ENCODE data around the gene CYB561. TPM values are rescaled to one million over a fixed set of nuclear protein-coding genes. Genes with fewer than 3 reads are reported as not detected.
A peak's percentile ranks its signal among the peaks of the same experiment; 100 is the strongest.

CYB561 gene
- total RNA-seq, 2 donors from 2014 or later, result 19.0 to 23.7 TPM

DNA sequence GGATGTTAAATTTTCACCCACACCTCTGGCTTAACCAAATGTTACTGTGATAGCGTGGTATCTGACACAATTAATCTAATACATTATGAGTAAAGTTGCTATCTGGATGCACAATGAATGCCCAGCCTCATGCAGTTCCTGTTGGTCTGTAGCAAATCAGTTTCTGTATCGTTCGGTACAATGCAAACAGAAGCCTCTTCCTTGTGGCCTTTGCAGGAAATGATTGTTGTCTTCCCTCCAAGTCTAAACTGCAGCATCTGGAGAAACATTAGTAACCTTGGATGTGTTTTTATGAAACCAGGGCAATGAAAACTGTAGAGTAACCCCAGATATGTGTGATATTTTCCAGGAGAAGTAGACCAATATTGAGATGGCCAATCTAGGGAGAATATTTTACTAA, 46.8 kb downstream of the CYB561 start:
- TF ChIP-seq, protein P1, sequence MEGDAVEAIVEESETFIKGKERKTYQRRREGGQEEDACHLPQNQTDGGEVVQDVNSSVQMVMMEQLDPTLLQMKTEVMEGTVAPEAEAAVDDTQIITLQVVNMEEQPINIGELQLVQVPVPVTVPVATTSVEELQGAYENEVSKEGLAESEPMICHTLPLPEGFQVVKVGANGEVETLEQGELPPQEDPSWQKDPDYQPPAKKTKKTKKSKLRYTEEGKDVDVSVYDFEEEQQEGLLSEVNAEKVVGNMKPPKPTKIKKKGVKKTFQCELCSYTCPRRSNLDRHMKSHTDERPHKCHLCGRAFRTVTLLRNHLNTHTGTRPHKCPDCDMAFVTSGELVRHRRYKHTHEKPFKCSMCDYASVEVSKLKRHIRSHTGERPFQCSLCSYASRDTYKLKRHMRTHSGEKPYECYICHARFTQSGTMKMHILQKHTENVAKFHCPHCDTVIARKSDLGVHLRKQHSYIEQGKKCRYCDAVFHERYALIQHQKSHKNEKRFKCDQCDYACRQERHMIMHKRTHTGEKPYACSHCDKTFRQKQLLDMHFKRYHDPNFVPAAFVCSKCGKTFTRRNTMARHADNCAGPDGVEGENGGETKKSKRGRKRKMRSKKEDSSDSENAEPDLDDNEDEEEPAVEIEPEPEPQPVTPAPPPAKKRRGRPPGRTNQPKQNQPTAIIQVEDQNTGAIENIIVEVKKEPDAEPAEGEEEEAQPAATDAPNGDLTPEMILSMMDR (IDR thresholded peaks at IDR 0.05), result no peak
- peaks cover 21 to 55% of the 10 kb centered on the region in 2 donors for H3K4me1 ChIP-seq (ENCODE audit: control insufficient read depth in 1 of 2, low read depth in 2 of 2)
- H3K36me3 ChIP-seq, result no peaks in the 10 kb centered on the region
- no peaks in the 10 kb centered on the region for H3K27me3 ChIP-seq (replicated peaks; ENCODE audit: insufficient read depth)
- DNase-seq (ENCODE audit: low spot score) (no peak), ATAC-seq (ENCODE audit: insufficient number of reproducible peaks, low FRiP score, low read depth) (no peak)
- no peak overlapping the region for H3K4me3 ChIP-seq
- H3K27ac ChIP-seq, result peak overlapping the region in 1 of 2 donors; percentile 28
- no peaks in the 10 kb centered on the region for H3K9me3 ChIP-seq

DNA sequence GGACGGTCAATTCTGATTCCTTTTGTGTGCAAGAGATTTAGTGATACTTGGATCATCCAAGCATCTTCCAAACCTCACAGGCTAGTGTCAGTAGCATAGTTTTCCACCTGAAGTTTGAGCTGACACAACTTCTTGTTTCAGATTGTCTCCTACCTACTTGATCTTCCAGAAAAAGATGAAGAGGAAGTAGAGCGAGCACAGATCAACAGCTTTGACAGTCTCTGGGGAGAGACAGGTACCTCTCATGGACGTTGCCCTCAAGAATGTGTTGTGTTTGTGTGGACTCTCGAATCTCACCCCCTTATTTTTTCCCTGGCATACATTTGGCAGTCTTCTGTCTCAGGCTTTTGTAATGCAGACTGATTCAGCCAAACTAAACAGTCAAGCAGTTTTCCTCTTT, 47.4 kb downstream of the CYB561 start:
- ATAC-seq (ENCODE audit: insufficient number of reproducible peaks, low FRiP score, low read depth) (no peak), DNase-seq (ENCODE audit: low spot score) (no peak)
- Histone ChIP-seq H3K27ac (no peak overlapping the region), H3K9me3 (no peaks in the 10 kb centered on the region), H3K4me1 (ENCODE audit: control insufficient read depth in 1 of 2, low read depth in 2 of 2) (peaks cover 21 to 56% of the 10 kb centered on the region in 2 donors), H3K36me3 (no peaks in the 10 kb centered on the region), H3K4me3 (no peak overlapping the region), H3K27me3 (replicated peaks; ENCODE audit: insufficient read depth) (no peaks in the 10 kb centered on the region)
- TF ChIP-seq, protein P1 (IDR thresholded peaks at IDR 0.05), result no peak

DNA sequence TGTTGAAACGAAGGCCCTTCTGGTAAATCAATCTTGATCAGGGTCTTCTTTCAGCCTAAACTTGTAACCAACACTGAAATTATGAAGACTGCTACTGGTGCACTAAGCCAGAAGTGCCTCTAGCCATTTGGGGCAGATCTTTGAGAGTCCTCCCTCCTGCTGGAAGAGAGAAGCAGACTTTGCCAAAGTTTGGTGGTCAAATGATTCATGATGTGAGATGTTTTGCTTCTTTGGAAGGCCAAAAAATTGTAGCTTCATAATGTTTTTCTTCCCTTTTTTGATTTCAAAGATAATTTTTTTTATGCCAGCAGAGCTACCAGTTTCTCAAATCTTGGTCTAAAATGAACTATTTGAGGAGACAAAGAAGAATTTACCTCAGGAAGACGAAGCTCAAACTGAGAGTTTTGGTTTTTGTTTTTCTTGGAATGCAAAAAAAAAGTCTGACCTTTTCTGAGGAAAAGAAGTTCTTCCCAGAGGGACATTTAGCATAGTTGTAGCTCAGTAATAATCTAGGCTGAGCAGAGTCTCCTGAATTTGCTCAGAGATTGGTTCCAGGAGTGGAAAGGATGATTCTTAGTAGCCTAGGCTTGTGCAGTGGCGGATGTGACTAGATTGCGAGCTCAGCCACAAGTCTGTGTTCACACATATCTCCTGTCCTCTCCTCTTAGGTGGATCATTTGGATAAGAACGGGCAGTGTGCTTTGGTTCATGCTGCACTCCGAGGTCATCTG, 50.9 kb downstream of the CYB561 start:
- DNase-seq (ENCODE audit: low spot score) (no peak), ATAC-seq (ENCODE audit: insufficient number of reproducible peaks, low FRiP score, low read depth) (peak; percentile 60)
- H3K36me3 ChIP-seq, result no peaks in the 10 kb centered on the region
- TF ChIP-seq, protein P1 (IDR thresholded peaks at IDR 0.05), result no peak
- H3K27me3 ChIP-seq (replicated peaks; ENCODE audit: insufficient read depth), result no peaks in the 10 kb centered on the region
- peaks cover 21 to 43% of the 10 kb centered on the region in 2 donors for H3K4me1 ChIP-seq (ENCODE audit: control insufficient read depth in 1 of 2, low read depth in 2 of 2)
- no peaks in the 10 kb centered on the region for H3K9me3 ChIP-seq
- peak overlapping the region; percentile 21 to 60 for H3K27ac ChIP-seq
- no peak overlapping the region for H3K4me3 ChIP-seq

DNA sequence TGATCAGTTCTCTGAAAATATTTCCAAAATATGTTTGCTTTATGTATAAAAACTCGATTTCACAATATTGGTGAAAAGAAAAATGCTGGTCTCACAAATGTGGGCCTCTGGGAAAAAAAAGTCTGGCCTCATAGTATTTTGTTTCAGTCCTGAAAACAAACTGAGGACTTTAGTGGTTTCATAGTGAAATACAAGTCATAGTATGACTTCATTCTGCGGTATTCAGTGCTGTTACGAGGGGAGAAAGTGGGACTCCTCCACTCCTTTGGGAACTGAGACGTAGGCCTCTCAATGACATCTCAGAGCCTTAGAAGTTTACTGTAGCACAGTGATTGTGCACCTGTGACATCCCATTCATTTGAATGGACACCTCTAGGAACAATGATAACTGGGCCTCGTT, 56.0 kb downstream of the CYB561 start:
- TF ChIP-seq, protein P1 (IDR thresholded peaks at IDR 0.05), result no peak
- Histone ChIP-seq H3K27ac (no peak overlapping the region), H3K4me1 (ENCODE audit: control insufficient read depth in 1 of 2, low read depth in 2 of 2) (peaks cover 3 to 9% of the 10 kb centered on the region in 2 donors), H3K36me3 (peaks cover 6% of the 10 kb centered on the region), H3K4me3 (no peak overlapping the region), H3K27me3 (replicated peaks; ENCODE audit: insufficient read depth) (no peaks in the 10 kb centered on the region), H3K9me3 (no peaks in the 10 kb centered on the region)
- DNase-seq (ENCODE audit: low spot score) (no peak), ATAC-seq (ENCODE audit: insufficient number of reproducible peaks, low FRiP score, low read depth) (no peak)

DNA sequence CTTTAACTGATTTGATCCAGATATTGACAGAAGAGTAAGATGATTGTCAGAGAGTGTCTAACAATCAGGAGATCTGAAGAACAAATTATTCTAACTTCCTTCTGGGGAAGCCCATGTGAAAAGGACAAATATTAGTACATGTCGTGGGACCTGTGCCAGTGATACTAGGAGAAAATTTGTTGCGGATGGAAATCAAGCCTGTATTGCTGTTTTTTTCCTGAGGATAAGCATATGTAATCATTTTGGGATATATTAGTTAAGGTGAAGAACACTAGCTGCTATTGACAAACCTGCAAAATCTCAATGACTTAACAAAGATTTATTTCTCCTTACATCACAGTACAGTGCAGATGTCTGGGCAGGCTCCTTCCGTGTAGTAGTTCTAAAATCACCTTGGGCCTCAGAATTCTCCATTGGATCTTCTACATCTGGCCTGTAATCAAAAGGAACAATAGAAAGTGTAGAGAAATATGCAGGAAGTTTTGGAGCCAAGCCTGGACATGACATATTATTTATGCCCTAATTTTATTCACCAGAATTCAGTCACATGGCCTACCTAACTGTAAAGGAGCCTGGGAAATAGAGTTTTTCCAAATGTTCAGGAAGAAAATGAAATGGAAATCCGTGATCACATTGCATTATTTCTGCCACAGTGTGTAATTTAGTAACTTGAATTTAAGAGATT, 58.3 kb downstream of the CYB561 start:
- Histone ChIP-seq H3K27me3 (replicated peaks; ENCODE audit: insufficient read depth) (no peaks in the 10 kb centered on the region), H3K9me3 (no peaks in the 10 kb centered on the region), H3K36me3 (peaks cover 6% of the 10 kb centered on the region), H3K4me1 (ENCODE audit: control insufficient read depth in 1 of 2, low read depth in 2 of 2) (peaks cover 3 to 5% of the 10 kb centered on the region in 2 donors), H3K27ac (no peak overlapping the region), H3K4me3 (no peak overlapping the region)
- ATAC-seq (ENCODE audit: insufficient number of reproducible peaks, low FRiP score, low read depth) (no peak), DNase-seq (ENCODE audit: low spot score) (no peak)
- TF ChIP-seq, protein P1 (IDR thresholded peaks at IDR 0.05), result no peak

All from thoracic aorta (tissue), 2 donors.